ENCODE data around the gene SIGLECL1.

SIGLECL1 gene

GRCh38 chr19:51252306-51253079, 1.6 kb downstream of the SIGLECL1 start:
- DNase-seq (ENCODE audit: low read depth), result no peak

- DNase-seq (ENCODE audit: low read depth), result no peak
Measured at GRCh38 chr19:51253088-51253806, 2.4 kb downstream of the SIGLECL1 start.

GRCh38 chr19:51256155-51256625, 5.3 kb downstream of the SIGLECL1 start:
- no peak for DNase-seq (ENCODE audit: low read depth)

GRCh38 chr19:51257471-51257870, 6.6 kb downstream of the SIGLECL1 start:
- DNase-seq (ENCODE audit: low read depth), result no peak

- no peak for DNase-seq (ENCODE audit: low read depth)
Measured at GRCh38 chr19:51258165-51259160, 7.6 kb downstream of the SIGLECL1 start.

GRCh38 chr19:51259348-51260245, 8.7 kb downstream of the SIGLECL1 start:
- peak; percentile 39 for DNase-seq (ENCODE audit: low read depth)

- no peak for DNase-seq (ENCODE audit: low read depth)
Measured at GRCh38 chr19:51263808-51264207, 12.9 kb downstream of the SIGLECL1 start.

- DNase-seq (ENCODE audit: low read depth), result no peak
Measured at GRCh38 chr19:51271067-51271466, 20.2 kb downstream of the SIGLECL1 start.

GRCh38 chr19:51272183-51272810, 21.4 kb downstream of the SIGLECL1 start:
- no peak for DNase-seq (ENCODE audit: low read depth)

- no peak for DNase-seq (ENCODE audit: low read depth)
Measured at GRCh38 chr19:51274049-51274770, 23.3 kb downstream of the SIGLECL1 start.

- no peak for DNase-seq (ENCODE audit: low read depth)
Measured at GRCh38 chr19:51277112-51277511, 26.2 kb downstream of the SIGLECL1 start.

GRCh38 chr19:51282335-51282734, 31.5 kb downstream of the SIGLECL1 start:
- no peak for DNase-seq (ENCODE audit: low read depth)

GRCh38 chr19:51285682-51286081, 34.8 kb downstream of the SIGLECL1 start:
- no peak for DNase-seq (ENCODE audit: low read depth)

GRCh38 chr19:51289635-51290034, 38.8 kb downstream of the SIGLECL1 start:
- no peak for DNase-seq (ENCODE audit: low read depth)

GRCh38 chr19:51292971-51293370, 42.1 kb downstream of the SIGLECL1 start:
- no peak for DNase-seq (ENCODE audit: low read depth)

GRCh38 chr19:51293571-51294210, 42.8 kb downstream of the SIGLECL1 start:
- DNase-seq (ENCODE audit: low read depth), result no peak

- DNase-seq (ENCODE audit: low read depth), result no peak
Measured at GRCh38 chr19:51294211-51294976, 43.5 kb downstream of the SIGLECL1 start.

GRCh38 chr19:51294977-51295375, 44.1 kb downstream of the SIGLECL1 start:
- no peak for DNase-seq (ENCODE audit: low read depth)
